Peyer's patch (tissue), 4 donors: ENCODE measurements around the gene HDAC4.

Experiments
- POLR2A ChIP-seq, 2 donors: fragments of 450-650 bp; IDR thresholded peaks; one replicate each; pipeline ENCODE4 v1.5.1; 2017; ENCODE audit warnings: antibody characterized with exemption in 2 of 2, mild to moderate bottlenecking in 2 of 2, moderate library complexity in 2 of 2
- TF ChIP-seq, protein P1 (sequence below), 6 experiments: fragments of 450-650 bp in 4 of 6; fragments of 200-600 bp in 2 of 6; sonication (generic) in 1 of 6; IDR thresholded peaks; one replicate each; pipeline ENCODE4 v1.5.1; 2017 to 2019; ENCODE audit warnings: antibody characterized with exemption in 6 of 6, mild to moderate bottlenecking in 3 of 6, moderate library complexity in 1 of 6

DNA sequence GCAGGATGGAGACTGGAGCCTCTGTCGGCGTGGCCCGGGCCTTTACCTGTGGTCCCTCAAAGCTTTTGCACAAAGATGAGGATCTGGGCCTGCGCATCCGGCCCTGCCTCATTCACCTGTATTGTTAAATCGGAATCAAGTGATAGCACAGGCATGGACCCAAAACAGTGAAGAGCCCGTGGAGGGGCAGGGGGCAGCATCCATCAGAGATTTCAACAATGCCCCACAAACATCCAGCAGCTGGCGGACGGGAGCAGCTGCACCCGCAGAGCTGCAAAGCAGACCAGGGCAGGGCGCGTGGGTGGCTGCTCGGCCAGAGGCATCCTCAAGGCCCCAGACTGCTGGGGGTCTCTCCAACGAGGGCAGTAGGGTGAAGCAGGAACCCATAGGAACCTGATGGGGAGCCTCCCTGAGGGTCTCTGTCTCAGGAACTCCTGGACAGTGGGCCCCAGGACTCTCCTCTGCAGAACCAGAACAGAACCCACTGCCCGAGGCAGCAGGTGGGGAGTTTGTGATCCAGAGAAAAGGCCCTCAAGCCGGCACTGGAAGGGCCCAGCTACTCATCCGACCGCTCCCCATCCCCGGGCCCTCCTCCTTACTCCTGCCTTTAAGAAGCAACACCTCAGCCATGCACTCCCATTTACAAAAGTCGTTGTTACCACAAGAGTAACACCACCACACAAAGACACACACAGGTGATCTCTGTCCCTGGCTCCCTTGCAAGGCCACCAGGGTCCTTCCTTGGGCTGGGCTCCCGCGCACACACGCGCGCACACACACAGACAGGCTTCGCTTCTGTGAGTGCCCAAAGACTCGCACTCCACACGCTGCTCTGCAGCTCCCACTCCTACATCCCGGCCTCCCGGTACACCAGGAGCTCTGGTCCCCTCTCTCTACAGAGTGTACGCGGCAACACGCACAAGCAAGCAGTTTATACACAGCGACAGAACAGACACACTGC lies 28.8 kb downstream of the HDAC4 start:
- TF ChIP-seq POLR2A (IDR thresholded peaks at IDR 0.05) = no peak
- TF ChIP-seq, protein P1, sequence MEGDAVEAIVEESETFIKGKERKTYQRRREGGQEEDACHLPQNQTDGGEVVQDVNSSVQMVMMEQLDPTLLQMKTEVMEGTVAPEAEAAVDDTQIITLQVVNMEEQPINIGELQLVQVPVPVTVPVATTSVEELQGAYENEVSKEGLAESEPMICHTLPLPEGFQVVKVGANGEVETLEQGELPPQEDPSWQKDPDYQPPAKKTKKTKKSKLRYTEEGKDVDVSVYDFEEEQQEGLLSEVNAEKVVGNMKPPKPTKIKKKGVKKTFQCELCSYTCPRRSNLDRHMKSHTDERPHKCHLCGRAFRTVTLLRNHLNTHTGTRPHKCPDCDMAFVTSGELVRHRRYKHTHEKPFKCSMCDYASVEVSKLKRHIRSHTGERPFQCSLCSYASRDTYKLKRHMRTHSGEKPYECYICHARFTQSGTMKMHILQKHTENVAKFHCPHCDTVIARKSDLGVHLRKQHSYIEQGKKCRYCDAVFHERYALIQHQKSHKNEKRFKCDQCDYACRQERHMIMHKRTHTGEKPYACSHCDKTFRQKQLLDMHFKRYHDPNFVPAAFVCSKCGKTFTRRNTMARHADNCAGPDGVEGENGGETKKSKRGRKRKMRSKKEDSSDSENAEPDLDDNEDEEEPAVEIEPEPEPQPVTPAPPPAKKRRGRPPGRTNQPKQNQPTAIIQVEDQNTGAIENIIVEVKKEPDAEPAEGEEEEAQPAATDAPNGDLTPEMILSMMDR (IDR thresholded peaks at IDR 0.05) = no peak
